ENCODE measurements around the gene FLT3.

DNA sequence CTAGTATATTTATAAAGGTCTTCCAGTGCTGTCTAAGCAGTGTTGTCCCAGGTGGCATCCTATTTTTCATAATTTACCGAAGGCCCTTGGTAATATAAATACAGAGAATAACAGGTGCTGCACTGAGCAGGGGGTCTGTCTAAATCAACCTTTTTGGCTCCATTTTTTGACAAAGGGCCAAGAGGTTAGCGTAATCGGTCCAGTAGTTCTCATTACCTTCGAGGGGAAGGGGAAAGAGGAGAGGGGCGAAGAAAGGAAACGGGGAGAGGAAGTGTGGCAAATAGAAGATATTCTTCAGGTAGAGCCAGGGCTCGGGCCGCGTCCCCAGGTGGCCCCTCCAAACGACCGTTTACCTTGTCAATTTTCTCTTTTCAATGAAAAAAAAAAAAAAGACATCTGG, 37.2 kb upstream of the FLT3 start:
- TF ChIP-seq KDM1A (IDR thresholded peaks at IDR 0.05; ENCODE audit: low read depth) (no peak), POLR2A (IDR thresholded peaks at IDR 0.05; ENCODE audit: low read length) (no peak), EP300 (IDR thresholded peaks at IDR 0.05) (no peak), HOXA7 (CRISPR knock-in tag; IDR thresholded peaks at IDR 0.05) (no peak), POLR2AphosphoS2 (conservative IDR thresholded peaks at IDR 0.05; ENCODE audit: low read length) (no peak)
- TF ChIP-seq, protein P1, sequence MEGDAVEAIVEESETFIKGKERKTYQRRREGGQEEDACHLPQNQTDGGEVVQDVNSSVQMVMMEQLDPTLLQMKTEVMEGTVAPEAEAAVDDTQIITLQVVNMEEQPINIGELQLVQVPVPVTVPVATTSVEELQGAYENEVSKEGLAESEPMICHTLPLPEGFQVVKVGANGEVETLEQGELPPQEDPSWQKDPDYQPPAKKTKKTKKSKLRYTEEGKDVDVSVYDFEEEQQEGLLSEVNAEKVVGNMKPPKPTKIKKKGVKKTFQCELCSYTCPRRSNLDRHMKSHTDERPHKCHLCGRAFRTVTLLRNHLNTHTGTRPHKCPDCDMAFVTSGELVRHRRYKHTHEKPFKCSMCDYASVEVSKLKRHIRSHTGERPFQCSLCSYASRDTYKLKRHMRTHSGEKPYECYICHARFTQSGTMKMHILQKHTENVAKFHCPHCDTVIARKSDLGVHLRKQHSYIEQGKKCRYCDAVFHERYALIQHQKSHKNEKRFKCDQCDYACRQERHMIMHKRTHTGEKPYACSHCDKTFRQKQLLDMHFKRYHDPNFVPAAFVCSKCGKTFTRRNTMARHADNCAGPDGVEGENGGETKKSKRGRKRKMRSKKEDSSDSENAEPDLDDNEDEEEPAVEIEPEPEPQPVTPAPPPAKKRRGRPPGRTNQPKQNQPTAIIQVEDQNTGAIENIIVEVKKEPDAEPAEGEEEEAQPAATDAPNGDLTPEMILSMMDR (IDR thresholded peaks at IDR 0.05) = no peak

Data from A549 (cell line).